Measurements from ENCODE around the gene PCDHB11.

- no peak for TF ChIP-seq UBTF (IDR thresholded peaks at IDR 0.05; ENCODE audit: borderline replicate concordance in 1 of 2, low read depth in 2 of 2, low read length in 2 of 2)
- no peak for TF ChIP-seq BCL6 (CRISPR knock-in tag; IDR thresholded peaks at IDR 0.05)
- TF ChIP-seq POLR2A (conservative IDR thresholded peaks at IDR 0.05), result no peak
Observed at GRCh38 chr5:141182248-141182647, 17.2 kb upstream of the PCDHB11 start, which contains the start of gene PCDHB16.
